ENCODE results near the gene RERE.

RERE gene

DNA sequence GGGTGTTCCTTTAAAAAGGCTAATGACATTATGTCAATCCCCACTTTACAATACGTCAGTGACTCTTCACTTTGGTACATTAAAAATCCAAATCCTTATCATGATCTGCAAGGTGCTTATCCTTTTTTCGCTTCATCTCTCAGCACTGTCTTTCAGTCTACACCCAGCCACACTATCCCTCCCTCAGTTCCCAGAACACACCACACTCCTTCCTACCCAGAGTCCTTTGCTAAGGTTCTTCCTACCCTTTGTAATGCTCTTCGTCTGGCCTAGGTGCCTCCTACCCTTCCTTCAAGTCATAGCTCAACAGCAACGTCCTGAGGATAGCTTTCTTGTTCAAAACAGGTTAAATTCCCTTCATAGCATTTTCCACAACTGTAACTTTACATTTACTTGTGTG, 152.6 kb downstream of the RERE start:
- Histone ChIP-seq H3K4me2 (ENCODE audit: low read depth, low read length, poor library complexity, severe bottlenecking) (no peak overlapping the region), H3K27ac (ENCODE audit: low read depth, low read length) (no peak overlapping the region), H3K9me3 (ENCODE audit: insufficient read depth, low read length) (no peaks in the 10 kb centered on the region), H3K79me2 (ENCODE audit: insufficient read depth, low read length) (no peaks in the 10 kb centered on the region), H3K27me3 (ENCODE audit: low read length) (no peaks in the 10 kb centered on the region), H3K36me3 (ENCODE audit: low read length) (no peaks in the 10 kb centered on the region), H3K9me2 (replicated peaks; ENCODE audit: insufficient read depth, low read length) (no peaks in the 10 kb centered on the region), H3F3A (ENCODE audit: insufficient read depth) (no peaks in the 10 kb centered on the region), H3K4me3 (ENCODE audit: insufficient read depth, low read length, poor library complexity, severe bottlenecking) (no peak overlapping the region), H2AFZ (ENCODE audit: low read depth, low read length, severe bottlenecking) (no peak overlapping the region), H3K9ac (ENCODE audit: low read length) (no peak overlapping the region), H4K20me1 (ENCODE audit: low read depth, low read length) (peaks cover 7% of the 10 kb centered on the region; the same call in 1 of the 2 replicates)
- TF ChIP-seq EZH2phosphoT487 (conservative IDR thresholded peaks at IDR 0.05; ENCODE audit: low read length) = no peak
- TF ChIP-seq, protein P1, sequence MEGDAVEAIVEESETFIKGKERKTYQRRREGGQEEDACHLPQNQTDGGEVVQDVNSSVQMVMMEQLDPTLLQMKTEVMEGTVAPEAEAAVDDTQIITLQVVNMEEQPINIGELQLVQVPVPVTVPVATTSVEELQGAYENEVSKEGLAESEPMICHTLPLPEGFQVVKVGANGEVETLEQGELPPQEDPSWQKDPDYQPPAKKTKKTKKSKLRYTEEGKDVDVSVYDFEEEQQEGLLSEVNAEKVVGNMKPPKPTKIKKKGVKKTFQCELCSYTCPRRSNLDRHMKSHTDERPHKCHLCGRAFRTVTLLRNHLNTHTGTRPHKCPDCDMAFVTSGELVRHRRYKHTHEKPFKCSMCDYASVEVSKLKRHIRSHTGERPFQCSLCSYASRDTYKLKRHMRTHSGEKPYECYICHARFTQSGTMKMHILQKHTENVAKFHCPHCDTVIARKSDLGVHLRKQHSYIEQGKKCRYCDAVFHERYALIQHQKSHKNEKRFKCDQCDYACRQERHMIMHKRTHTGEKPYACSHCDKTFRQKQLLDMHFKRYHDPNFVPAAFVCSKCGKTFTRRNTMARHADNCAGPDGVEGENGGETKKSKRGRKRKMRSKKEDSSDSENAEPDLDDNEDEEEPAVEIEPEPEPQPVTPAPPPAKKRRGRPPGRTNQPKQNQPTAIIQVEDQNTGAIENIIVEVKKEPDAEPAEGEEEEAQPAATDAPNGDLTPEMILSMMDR (IDR thresholded peaks at IDR 0.05; ENCODE audit: insufficient read depth, low read length, poor library complexity, severe bottlenecking) = no peak

DNA sequence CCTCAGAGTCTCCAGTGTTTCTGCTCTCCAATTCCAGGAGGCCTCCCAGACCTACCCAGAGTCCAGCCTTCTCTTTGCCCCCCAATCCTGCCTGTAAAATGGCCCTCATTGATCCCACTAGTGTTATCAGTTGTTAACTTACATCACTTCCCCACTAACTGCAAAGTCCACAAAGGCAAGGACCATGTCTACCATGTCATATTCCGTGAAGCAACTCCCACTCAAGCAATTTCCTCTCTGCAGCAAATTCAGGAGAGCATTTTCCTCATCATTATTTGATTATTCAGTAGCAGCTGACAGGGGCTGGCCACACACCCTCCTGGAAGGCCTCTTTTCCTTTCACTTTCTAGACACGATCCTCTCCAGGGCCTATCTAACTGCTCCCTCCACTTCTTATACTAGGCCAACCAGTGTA, 153.5 kb downstream of the RERE start:
- Histone ChIP-seq H3K9ac (ENCODE audit: low read length) (no peak overlapping the region), H2AFZ (ENCODE audit: low read depth, low read length, severe bottlenecking) (no peak overlapping the region), H3K27me3 (ENCODE audit: low read length) (no peaks in the 10 kb centered on the region), H3K4me3 (ENCODE audit: insufficient read depth, low read length, poor library complexity, severe bottlenecking) (no peak overlapping the region), H3K79me2 (ENCODE audit: insufficient read depth, low read length) (no peaks in the 10 kb centered on the region), H3K36me3 (ENCODE audit: low read length) (no peaks in the 10 kb centered on the region), H4K20me1 (ENCODE audit: low read depth, low read length) (peaks cover 7% of the 10 kb centered on the region; the same call in 1 of the 2 replicates), H3K27ac (ENCODE audit: low read depth, low read length) (no peak overlapping the region), H3F3A (ENCODE audit: insufficient read depth) (no peaks in the 10 kb centered on the region), H3K9me2 (replicated peaks; ENCODE audit: insufficient read depth, low read length) (no peaks in the 10 kb centered on the region), H3K4me2 (ENCODE audit: low read depth, low read length, poor library complexity, severe bottlenecking) (no peak overlapping the region), H3K9me3 (ENCODE audit: insufficient read depth, low read length) (no peaks in the 10 kb centered on the region)
- TF ChIP-seq EZH2phosphoT487 (conservative IDR thresholded peaks at IDR 0.05; ENCODE audit: low read length) = no peak
- TF ChIP-seq, protein P1 (IDR thresholded peaks at IDR 0.05; ENCODE audit: insufficient read depth, low read length, poor library complexity, severe bottlenecking) = no peak

DNA sequence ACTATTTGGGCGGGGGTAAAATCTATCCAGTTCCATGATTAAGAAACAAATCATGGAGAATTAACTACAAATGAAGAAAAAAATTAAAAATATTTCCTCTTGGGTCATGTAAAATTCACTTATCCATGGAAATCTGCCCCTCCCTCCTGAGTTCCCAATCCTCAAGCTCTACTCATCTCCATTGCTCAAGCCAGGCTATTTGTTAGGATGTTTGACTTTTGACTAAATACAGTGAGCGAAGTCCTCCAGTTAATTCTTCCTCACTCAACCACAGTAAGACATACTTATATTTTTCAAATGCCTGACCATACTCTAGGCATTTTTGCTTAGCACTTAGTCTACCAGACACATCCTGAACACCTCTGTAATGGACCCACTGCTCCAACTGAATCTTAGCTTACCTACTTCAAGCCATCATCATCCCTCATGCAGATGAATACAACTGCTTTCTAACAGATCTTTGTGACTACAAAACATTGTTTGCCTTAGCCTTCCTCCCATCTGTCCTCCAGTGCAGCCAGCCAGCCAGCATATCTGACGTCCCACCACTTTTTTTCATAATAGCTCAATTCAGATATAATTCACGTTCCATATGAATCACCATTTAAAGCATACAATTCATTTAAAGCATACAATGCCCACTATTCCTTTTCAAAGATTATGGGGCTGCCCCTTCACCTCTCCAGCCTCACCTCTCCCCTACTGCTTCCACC, 154.2 kb downstream of the RERE start:
- TF ChIP-seq, protein P1 (IDR thresholded peaks at IDR 0.05; ENCODE audit: insufficient read depth, low read length, poor library complexity, severe bottlenecking) = no peak
- TF ChIP-seq EZH2phosphoT487 (conservative IDR thresholded peaks at IDR 0.05; ENCODE audit: low read length) = no peak
- no peak overlapping the region for H3K4me2 ChIP-seq (ENCODE audit: low read depth, low read length, poor library complexity, severe bottlenecking)
- no peaks in the 10 kb centered on the region for H3K9me2 ChIP-seq (replicated peaks; ENCODE audit: insufficient read depth, low read length)
- no peak overlapping the region for H3K4me3 ChIP-seq (ENCODE audit: insufficient read depth, low read length, poor library complexity, severe bottlenecking)
- H3F3A ChIP-seq (ENCODE audit: insufficient read depth) = no peaks in the 10 kb centered on the region
- H2AFZ ChIP-seq (ENCODE audit: low read depth, low read length, severe bottlenecking) = no peak overlapping the region
- no peaks in the 10 kb centered on the region for H3K27me3 ChIP-seq (ENCODE audit: low read length)
- no peak overlapping the region for H3K27ac ChIP-seq (ENCODE audit: low read depth, low read length)
- H3K9ac ChIP-seq (ENCODE audit: low read length) = no peak overlapping the region
- H3K36me3 ChIP-seq (ENCODE audit: low read length) = no peaks in the 10 kb centered on the region
- no peaks in the 10 kb centered on the region for H3K9me3 ChIP-seq (ENCODE audit: insufficient read depth, low read length)
- no peaks in the 10 kb centered on the region for H3K79me2 ChIP-seq (ENCODE audit: insufficient read depth, low read length)
- peaks cover 7% of the 10 kb centered on the region; the same call in 1 of the 2 replicates for H4K20me1 ChIP-seq (ENCODE audit: low read depth, low read length)

All from SU-DHL-6 (cell line).